Measurements from ENCODE around the gene MUCL3. TPM values are rescaled to one million over a fixed set of nuclear protein-coding genes. Genes with fewer than 3 reads are reported as not detected.

The MUCL3 gene, protein sequence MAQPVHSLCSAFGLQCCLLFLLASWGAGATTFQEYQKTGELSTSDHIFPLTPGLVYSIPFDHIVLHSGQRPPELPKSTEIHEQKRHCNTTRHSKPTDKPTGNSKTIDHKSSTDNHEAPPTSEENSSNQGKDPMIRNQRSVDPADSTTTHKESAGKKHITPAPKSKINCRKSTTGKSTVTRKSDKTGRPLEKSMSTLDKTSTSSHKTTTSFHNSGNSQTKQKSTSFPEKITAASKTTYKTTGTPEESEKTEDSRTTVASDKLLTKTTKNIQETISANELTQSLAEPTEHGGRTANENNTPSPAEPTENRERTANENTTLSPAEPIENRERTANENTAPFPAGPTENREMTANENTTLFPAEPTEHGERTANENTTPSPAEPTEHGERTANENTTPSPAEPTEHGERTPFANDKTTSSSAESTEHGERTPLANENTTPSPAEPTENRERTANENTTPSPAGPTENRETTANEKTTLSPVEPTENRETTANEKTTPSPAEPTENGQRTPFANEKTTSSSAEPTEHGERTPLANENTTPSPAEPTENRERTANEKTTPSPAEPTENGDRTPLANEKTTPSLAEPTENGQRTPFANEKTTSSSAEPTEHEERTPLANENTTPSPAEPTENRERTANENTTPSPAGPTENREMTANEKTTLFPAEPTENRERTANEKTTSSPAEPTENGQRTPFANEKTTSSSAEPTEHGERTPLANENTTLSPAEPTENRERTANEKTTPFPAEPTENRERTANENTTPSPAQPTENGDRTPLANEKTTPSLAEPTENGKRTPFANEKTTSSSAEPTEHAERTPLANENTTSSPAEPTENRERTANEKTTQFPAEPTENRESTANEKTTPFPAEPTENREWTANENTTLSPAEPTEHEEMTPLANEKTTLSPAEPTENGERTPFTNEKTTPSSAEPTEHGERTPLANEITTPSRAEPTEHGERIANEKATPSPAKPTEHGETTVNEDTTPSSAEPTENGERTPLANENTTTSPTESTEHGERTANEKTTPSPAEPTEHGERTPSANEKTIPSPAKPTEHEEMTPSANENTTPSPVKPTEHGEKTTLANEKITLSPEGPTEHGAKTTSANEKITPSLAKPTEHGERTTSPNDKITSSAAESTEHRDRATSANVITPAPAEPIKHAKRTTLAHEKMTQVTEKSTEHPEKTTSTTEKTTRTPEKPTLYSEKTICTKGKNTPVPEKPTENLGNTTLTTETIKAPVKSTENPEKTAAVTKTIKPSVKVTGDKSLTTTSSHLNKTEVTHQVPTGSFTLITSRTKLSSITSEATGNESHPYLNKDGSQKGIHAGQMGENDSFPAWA (N-terminal part only)
- not detected in 2 replicates for total RNA-seq

DNA sequence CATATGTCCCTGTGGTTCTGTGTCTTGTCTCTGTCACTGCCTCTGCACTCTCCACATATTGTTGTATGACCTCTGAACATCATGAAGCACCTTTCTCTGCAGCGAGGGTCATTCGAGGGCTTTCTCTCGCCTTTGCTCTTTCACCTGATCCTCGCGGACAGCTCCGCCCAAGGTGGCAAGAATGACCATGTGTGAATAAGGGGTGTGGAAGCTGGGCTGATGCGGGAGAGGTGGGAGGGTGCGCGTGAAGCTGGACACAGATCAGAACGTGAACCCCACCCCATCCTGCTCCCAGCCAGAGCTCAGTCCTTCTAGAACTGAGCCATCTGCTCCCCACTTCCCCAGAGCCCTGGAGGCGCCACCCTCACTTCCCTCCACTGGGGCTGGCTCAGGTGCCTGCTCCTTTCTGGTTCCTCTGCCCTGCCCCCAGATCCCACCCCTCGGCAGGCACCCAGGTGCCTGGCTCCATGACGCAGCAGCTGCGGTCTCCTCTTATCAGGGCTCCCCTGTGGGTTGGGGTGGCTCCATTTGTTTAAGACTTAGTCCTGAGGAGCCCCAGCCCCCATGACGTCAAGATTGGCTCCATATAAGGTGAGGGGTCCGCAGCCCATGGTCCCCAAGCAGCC lies at the start of gene MUCL3:
Gene MUCL3 (plus strand): TSS at position 613 of the 626 bp plus-strand sequence. CDS start 27 bp downstream, outside the sequence.

DNA sequence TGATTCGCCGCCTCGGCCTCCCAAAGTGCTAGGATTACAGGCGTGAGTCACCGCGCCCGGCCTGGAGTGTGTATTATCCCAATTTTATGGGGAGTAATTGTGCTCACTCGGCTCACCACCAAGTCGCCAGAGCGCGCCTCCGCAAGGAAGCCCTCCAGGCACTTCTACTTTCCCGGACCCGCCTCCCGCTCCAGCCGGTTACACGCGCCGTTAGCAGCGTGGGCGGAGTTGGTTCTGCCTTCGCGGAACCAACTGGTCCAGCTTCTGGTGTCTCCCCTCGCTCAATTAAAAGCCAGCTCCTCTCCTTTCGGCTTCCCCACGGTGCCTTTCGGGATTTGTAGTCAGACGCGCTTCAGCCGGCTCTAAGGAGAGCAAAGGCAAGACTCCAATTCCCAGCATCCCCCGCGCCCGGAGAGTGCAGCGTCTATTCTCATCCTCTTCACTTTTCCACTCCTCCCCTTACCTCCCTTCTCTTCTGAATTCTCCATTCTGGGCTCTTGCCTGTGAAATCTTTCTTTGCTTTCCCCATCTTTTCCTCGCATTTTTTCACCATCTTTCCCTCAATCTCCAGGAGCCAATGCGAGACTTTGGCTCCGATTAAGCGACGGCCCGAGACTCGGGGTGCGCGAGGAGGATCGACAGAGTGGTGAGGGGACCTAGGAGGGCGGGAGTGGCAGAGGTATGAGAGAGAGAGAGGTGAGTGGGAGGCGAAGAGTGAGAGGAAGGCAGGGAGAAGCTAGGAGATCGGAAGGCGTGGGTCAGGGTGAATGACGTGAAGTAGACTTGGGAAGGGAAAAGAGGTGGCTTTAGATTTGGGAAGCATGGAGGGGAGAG lies 32.8 kb upstream of the MUCL3 start, which contains the start of gene GTF2H4:
Gene GTF2H4 (plus strand): TSS at position 450 of the 834 bp plus-strand sequence.

DNA sequence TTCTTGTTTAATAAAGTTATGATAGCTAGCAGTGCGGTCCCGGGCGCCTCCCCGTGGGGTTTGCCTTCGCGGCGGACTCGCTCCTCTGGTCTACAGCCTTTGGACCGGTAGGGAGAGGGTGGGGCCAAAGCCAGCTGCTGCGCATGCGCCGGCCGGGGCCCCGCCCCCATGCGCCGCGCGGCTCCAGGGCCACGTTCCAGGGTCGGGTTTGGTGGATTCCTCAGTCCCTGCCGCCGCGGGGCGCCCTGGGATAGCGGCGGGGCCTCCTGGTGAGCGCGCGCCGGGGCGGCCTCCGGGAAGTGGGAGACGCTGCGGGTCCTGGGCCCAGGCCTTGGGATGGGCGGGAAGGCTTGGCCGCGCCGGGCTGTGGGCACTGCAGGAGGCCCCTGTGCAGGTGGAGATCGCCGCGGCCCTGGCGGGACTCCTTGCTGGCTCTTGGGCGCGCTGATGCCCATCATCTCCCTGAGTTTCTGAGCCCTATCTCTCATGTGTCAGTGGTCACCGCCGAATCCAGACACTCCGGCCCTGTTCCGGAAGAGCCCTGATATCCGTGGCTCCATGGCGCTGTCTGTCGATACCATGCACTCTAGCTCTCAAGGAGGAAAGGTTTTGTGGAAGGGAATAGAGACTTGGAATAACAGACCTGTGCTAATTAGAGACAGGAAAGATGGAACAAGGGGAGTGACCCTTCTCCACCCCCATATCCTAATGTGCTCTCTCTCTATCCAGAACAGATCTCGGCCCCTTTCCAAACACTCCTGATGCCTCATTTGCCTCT lies 26.5 kb upstream of the MUCL3 start, which contains the start of gene VARS2:
Gene VARS2 (plus strand): TSS at position 163 of the 778 bp plus-strand sequence. CDS start 599 bp downstream, at position 762.

DNA sequence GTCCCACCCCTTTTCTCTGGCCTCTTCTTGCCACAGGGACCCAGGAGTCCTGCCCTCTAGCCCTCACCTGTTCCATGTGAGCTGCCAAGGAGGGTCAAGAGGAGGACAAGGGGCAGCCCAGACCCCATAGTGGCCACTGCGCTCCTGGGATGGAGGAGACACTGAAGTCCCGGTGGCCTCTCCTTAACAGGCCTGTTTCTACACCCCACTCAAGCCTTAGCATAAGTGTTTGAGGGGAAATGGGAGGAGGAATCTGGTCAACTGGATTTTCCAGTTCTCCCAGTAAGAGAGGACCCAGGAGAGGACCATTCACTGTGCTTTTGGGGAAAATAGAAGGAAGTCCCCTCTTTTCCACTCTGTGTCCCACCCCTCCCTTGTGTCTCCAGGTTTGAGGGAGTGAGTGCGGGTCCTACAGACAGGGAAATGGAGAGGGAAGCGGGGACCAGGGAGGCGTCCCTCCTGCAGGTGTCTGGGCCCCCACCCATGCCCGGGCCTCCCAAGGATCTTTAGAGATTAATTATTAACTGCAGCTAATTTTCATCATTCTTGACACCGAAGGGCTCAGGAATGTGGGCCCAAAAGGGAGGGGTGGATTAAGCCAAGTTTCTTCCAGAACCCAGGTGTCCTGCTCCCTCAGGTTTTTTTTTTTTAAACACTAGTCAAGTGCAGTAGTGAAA lies 8.7 kb upstream of the MUCL3 start, which contains the start of gene SFTA2:
Gene SFTA2 (minus strand): TSS at position 202 of the 677 bp plus-strand sequence. CDS start 74 bp downstream, at position 128.

DNA sequence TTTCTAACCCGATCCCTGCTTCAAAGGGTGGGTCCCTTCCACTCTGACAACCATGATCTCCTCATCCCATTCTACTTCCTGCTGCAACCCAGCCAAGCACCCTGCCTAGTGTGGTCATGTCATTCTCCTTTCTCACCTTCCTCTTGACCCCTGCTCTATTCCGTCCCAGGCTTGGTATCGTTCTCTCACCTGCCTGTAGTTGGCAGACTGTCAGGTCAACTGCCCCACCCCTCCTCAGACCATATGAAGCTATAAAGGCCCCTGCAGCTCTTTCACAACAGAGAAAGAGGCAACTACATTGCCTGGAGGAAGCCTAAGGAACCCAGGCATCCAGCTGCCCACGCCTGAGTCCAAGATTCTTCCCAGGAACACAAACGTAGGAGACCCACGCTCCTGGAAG lies 42.7 kb downstream of the MUCL3 start, which contains the start of gene MUC21:
Gene MUC21 (plus strand): TSS at position 280 of the 400 bp plus-strand sequence. CDS start 241 bp downstream, outside the sequence.

Small RNA genes within 50 kb of the gene (small RNA-seq; reads per million reads assigned to genes)
- gene RF00019 (ENCODE audit: low replicate concordance): not detected

Other genes starting within 250 kb of the MUCL3 start
- 2.2 and 7.3 TPM in 2 replicates for gene NRM, start 250.0 kb upstream of the MUCL3 start, total RNA-seq
- gene MDC1, start 223.7 kb upstream of the MUCL3 start, total RNA-seq: 4.4 and 14.3 TPM in 2 replicates
- 380 and 1,475 TPM in 2 replicates for gene TUBB, start 220.6 kb upstream of the MUCL3 start, total RNA-seq
- gene FLOT1, start 198.3 kb upstream of the MUCL3 start, total RNA-seq: 107 and 112 TPM in 2 replicates
- gene IER3, start 196.4 kb upstream of the MUCL3 start, total RNA-seq: 256 and 325 TPM in 2 replicates
- gene DDR1, start 56.5 kb upstream of the MUCL3 start, total RNA-seq: 15.9 and 36.5 TPM in 2 replicates
- 9.4 and 17.6 TPM in 2 replicates for gene GTF2H4, start 32.8 kb upstream of the MUCL3 start, total RNA-seq
- gene VARS2, start 26.7 kb upstream of the MUCL3 start, total RNA-seq: 24.8 and 28.4 TPM in 2 replicates
- gene SFTA2, start 8.8 kb upstream of the MUCL3 start, total RNA-seq: not detected in 2 replicates
- not detected in 2 replicates for gene MUC21, start 42.7 kb downstream of the MUCL3 start, total RNA-seq
- gene MUC22, start 69.5 kb downstream of the MUCL3 start, total RNA-seq: not detected in 2 replicates
- not detected in 2 replicates for gene C6orf15, start 171.6 kb downstream of the MUCL3 start, total RNA-seq
- gene PSORS1C1, start 173.8 kb downstream of the MUCL3 start, total RNA-seq: 1.3 and 2.3 TPM in 2 replicates
- 0.14 TPM in 1 of 2 replicates, not detected in the other for gene CDSN, start 179.5 kb downstream of the MUCL3 start, total RNA-seq
- gene PSORS1C2, start 198.1 kb downstream of the MUCL3 start, total RNA-seq: not detected in 2 replicates
- 7.7 and 16.9 TPM in 2 replicates for gene CCHCR1, start 216.8 kb downstream of the MUCL3 start, total RNA-seq
- gene TCF19, start 217.6 kb downstream of the MUCL3 start, total RNA-seq: 0.66 and 57.8 TPM in 2 replicates
- gene POU5F1, start 229.7 kb downstream of the MUCL3 start, total RNA-seq: 0.29 TPM in 1 of 2 replicates, not detected in the other